GM18951 (cell line): Measurements from ENCODE around the gene F7.

Source experiments
- POLR2A ChIP-seq: IDR thresholded peaks from 4 replicates; pipeline ENCODE4 v1.6.1; 2011; ENCODE audit warnings: mild to moderate bottlenecking; ENCODE audit not compliant: insufficient read length, insufficient read depth; ENCODE audit errors: extremely low read depth
- in situ Hi-C: fragments of 300-500 bp; cut with MboI; formaldehyde crosslinking; loops from one replicate; pipeline ENCODE4 v1.12.0; 2022; ENCODE audit warnings: low sequenced_read_pairs, mixed read lengths, inconsistent platforms; ENCODE audit not compliant: unreplicated experiment

F7 gene

GRCh38 chr13:113064534-113065405 is 40.8 kb upstream of the F7 start:
- in situ Hi-C loops: no loop called here
- no peak for TF ChIP-seq POLR2A

DNA sequence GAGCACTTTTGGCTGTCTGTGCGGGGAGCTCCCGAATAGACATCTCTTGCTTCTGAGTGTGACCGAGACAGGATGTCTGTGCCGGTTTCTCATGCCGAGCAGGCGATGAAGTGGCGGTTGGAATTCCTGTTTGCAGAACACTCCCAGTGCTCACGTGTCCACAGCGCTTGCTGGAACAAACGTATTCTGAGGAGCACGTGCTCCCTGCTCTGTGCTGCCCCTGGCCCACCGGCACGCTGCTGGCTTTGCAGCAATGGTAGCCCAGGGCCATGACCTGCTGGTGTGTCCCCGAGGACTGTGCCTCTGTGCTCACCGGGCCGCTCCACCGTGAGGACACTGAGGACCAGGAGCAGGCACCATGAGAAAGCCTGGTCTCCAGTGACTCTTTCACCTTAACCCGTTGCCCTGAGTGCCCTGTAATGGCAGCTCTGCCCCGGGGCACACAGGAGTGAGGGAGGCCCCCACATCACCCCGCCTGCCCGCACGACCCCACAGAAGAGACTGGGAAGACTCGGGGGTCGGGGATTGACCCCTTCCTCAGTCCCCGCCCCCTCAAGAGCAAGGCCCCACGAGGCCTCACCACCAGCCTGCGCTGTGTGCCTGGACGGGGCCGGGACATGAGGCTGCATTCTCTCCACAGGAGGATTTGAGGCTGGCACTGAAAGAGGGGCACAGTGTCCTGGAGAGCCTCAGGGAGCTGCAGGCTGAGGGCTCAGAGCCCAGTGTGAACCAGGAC is 40.0 kb upstream of the F7 start:
- no peak for TF ChIP-seq POLR2A
- in situ Hi-C loops: no loop called here

DNA sequence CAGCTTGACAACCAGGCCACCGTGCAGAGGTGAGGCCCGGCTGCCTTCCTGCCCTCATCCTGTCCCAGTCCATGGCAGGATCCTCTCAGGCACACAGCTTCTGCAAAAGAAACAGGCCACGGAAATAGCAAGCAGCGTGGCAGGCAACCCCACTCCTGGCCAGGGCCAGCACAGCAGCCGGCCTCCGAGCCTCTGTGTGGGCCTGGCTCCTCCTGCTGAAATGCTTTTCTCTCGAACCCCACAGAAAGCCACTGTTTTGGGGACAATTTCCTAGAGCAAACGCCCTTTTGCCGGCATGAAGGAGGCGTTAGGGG is 39.5 kb upstream of the F7 start:
- TF ChIP-seq POLR2A: no peak
- in situ Hi-C loops: no loop called here

- TF ChIP-seq POLR2A: no peak
- in situ Hi-C loops: no loop called here
These were observed 38.8 kb upstream of the F7 start for GRCh38 chr13:113066746-113067145.

DNA sequence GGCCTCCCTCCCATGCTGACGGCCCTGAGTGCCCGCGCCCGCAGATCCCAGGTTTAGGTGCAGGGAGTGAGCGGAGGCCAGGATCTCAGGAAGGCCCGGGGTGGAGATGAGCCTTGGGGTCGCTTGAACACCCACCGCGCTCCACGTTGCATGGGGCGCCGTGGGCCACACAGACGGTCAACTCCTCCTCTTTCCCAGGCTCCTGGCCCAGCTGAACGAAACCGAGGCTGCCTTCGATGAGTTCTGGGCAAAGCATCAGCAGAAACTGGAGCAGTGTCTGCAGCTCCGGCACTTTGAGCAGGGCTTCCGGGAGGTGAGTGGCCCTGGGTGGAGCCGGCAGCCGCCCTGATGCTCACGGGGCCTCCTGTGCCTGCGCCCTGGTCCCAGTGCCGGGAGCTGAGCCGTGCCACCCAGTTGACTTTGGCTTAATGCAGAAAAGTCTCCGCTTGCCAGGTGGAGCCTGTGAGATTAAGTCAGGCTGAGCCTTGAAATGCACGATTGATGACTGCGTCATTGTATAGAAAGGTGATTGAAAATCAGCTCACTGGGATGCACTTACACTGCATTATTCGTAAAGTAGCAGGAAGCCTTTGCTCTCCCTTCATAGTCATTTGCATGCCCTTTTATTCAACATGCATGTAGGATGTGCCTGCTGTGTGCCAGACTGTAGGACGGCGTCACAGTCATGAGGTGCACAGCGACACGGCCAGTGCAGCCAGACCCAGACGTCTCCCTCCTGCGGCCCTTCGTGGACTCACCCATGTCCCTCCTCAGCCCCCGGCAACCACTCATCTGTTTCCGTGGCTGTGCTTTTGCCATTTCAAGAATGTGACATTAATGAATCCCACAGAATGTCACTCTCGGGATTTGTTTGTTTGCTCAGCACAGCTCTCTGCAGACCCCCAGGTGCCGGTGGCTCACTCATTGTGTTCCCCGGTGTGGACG is 35.5 kb upstream of the F7 start:
- TF ChIP-seq POLR2A: no peak
- in situ Hi-C loops: no loop called here

DNA sequence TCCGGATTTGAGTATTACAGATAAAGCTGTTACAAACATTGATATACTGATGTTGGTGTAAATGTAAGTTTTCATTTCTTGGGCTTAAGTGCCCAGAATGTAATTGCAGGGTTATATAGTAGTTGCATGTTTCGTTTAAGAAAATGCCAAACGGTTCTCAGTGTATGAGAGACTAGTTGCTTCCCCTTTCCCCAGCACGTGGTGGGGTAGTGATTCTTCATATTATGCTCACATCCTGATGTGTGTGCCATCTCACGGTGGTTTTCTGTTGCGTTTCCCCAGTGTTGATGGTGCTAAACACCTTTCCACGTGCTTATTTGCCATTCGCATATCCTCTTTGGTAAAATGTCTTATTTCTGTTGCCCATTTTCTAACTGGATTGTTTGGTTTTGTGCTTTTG is 34.7 kb upstream of the F7 start:
- TF ChIP-seq POLR2A: no peak
- in situ Hi-C loops: no loop called here

GRCh38 chr13:113072376-113072775 is 33.2 kb upstream of the F7 start:
- in situ Hi-C loops: no loop called here
- TF ChIP-seq POLR2A: no peak

DNA sequence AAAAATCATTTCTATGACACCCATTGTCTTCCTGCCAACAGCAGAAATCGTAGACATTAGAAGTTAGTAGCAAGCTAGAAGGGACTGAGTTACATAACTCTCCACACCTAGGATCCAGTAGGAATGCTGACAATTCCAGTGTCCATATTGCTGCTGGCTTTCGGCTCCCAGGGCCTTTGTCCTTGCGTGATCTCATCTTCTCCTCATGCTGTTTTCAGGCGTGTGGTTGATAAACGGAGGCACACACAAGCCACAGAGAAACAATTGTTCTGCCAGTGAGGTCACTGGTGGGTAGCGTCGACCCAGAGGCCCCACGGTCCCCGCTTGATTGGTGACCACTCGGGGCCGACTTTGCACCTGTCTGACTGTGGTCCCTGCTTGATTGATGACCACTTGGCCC is 31.6 kb upstream of the F7 start:
- TF ChIP-seq POLR2A: no peak
- in situ Hi-C loops: no loop called here

DNA sequence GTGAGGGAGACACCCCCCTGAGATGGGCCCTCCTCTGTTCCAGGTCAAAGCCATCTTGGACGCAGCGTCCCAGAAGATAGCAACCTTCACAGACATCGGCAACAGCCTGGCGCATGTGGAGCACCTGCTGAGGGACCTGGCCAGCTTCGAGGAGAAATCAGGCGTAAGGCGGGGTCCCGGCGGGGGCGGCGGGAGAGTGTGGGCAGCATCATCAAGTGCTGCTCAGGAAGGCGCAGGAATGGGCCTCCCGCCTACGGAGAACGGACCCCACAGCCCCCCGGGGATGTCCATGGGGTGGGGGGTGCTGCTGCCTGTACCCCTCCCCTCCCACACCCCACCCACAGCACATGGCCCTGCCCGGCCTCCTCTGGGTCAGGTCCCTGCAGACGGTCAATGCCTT is 31.2 kb upstream of the F7 start:
- in situ Hi-C loops: no loop called here
- no peak for TF ChIP-seq POLR2A

DNA sequence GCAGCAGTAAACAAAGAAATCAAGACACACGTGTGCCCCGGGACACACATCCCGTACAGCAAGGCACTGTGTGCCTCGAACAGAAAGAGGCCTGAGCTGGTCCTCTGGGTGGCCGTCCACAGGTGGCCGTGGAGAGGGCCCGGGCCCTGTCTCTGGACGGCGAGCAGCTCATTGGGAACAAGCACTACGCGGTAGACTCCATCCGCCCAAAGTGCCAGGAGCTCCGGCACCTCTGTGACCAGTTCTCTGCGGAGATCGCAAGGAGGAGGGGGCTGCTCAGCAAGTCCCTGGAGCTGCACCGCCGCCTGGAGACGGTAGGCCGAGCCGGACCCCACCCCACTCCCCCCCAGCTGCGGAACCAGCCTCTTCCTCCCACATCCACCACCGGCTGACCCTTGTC is 30.7 kb upstream of the F7 start:
- TF ChIP-seq POLR2A: no peak
- in situ Hi-C loops: no loop called here

- in situ Hi-C loops: no loop called here
These were observed 29.9 kb upstream of the F7 start for GRCh38 chr13:113075711-113076110.

GRCh38 chr13:113076681-113077401 is 28.8 kb upstream of the F7 start:
- TF ChIP-seq POLR2A: no peak
- in situ Hi-C loops: no loop called here

More at GRCh38 chr13:113075711-113076110, 29.9 kb upstream of the F7 start:
- TF ChIP-seq POLR2A: no peak
